GM21786 (cell line): ENCODE data around the gene RAPGEF4.
"Not testable (repeated sequence)": the region's sequence is repeated elsewhere in the genome, so short reads cannot be mapped to it uniquely, and the experiment has no call there.

Experiments
- ATAC-seq: cut with Tn5 transposase; IDR thresholded peaks from one replicate; pipeline ENCODE4 v1.9.1; 2021; ENCODE audit not compliant: unreplicated experiment

Gene RAPGEF4

DNA sequence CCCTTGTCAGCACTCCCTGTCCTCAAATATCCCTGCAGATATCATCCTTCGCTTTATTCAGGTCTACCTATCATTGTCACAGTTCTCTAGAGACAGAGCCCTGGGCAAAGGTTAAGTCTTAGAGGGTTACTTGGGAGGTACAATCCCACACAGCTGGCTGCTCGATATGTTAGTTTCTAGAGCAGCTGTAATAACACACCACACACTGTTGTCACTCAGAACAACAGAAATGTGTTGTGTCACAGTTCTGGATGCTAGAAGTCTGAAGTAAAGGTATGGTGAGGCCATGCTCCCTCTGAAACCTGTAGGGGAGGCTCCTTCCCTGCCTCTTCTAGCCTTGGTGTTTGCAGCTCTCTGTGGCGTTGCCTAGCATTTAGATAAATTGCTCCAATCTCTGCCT lies 9.9 kb upstream of the RAPGEF4 start:
- ATAC-seq, result no peak

DNA sequence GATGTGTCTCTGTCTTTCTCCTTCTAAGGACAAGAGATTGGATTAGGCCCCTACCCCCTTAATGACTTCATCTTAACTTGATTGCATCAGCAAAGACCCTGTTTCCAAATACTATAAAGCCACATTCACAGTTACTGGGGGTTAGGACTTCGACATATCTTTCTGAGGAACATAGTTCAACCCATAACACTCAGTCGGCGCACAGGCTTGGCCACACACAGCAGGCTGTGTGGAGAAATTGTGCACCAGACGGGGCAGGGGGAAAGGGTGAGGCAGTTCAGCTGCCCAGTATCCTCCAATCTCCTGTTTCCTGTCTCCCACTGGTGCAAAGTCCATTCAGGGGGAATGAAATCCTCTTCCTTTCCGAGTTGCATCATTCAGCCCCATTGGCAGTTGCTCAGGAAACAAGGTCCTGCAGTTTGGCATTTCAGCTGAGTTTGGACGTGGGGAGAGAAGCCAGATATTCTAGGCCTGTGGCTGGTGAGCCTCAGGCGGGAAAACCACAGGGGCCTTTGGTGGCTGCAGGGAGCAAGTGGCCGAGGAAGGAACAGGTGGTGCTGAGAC lies 9.4 kb upstream of the RAPGEF4 start:
- ATAC-seq, result no peak

DNA sequence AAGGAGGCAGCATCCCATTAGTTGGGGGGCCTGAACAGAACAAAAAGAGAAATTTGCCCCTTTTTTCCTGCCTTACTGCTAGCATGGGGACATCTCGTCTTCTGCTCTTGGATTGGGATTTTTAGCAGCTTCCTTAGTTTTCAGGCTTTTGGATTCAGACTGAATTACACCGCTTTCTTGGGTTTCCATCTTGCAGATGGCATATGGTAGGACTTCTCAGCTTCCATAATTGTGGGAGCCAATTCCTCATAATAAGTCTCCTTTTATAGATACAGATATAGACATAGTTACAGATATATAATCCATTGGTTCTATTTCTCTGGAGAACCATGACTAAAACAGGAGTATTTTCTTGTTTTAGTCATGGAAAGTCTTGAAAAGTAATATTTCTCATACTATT lies 5.2 kb upstream of the RAPGEF4 start:
- no peak for ATAC-seq

DNA sequence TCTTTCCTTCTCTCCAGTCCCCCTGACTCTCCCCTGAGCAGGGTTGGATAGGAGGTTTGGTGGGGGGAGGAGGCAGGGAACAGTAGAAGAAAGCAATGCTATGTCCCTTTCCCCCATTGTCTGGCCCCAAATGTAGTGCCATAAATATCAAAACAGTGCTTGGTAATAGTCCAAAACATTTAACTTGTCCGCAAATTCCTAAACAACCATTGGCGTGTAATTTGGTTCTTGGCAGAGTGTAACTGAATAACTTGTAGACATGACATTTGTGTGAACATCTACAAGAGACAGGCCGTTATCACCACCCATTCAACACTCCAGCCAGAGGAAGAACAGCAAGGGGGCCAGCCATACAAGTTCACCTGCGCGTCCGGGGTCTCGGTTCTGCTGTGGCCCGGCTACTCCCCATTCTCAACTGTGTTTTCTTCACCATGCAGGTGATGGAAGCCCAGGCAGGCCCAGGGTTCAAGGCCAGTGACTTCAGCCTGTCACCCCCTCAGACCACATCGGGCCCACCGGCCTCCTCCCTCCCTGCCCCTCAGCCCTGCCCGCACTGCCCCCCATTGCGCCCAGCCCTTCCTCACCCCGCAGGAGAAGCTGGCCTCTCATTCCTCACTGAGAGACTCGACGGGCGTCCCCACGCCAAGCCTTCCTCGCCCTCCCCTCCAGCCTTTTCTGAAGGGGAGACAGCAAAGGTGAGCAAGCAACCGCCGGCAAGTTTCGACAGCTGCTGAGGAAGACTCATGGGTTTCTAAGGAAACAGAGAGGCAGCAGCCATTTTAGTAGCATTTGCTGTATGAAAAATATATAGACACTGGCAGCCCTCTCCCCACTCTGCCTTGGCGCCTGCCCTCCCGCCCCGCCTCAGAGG lies 699 bp upstream of the RAPGEF4 start:
- ATAC-seq, result no peak

DNA sequence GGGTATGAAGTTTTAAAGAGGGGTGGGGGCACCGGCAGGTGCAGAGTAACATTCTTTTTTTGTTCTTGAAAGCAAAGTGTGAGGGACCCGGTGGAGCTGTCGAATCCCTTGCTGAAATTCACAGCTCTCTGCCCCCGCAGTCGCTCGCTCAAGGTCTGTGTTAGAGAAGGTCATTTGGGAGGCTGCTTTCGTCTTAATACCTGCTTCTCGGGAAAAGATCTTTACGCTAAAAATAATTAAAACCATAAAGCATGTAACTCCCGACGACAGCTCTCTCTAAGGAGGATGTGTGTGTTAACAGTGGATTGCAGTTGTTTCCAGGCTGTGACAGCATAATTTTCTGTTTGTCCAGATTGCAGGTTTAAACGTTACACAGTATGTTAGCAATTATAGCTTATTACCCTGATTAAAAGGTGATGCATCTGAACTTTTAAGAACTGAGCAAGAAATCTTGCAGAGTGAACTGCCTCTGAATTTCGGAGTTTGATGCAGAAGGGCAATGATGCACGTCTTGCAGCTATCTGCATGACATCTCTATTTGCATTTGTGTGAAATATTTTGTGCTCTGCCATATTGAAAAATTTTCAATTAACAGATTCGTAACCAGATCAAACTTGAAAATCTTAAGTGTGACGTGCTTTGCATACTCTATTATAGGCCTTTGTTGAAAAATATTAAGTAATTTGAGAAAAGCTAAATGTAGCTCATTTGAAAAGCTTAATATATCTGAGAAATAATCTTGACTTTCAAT lies 954 bp downstream of the RAPGEF4 start:
- no peak for ATAC-seq

- ATAC-seq, result no peak
Measured at GRCh38 chr2:172739661-172740266, 4.1 kb downstream of the RAPGEF4 start.

- no peak for ATAC-seq
Measured at GRCh38 chr2:172740856-172741255, 5.2 kb downstream of the RAPGEF4 start.

- ATAC-seq, result no peak
Measured at GRCh38 chr2:172742931-172743540, 7.4 kb downstream of the RAPGEF4 start.

GRCh38 chr2:172743898-172744297 lies 8.3 kb downstream of the RAPGEF4 start:
- no peak for ATAC-seq

GRCh38 chr2:172745636-172746035 lies 10.0 kb downstream of the RAPGEF4 start:
- ATAC-seq, result no peak

DNA sequence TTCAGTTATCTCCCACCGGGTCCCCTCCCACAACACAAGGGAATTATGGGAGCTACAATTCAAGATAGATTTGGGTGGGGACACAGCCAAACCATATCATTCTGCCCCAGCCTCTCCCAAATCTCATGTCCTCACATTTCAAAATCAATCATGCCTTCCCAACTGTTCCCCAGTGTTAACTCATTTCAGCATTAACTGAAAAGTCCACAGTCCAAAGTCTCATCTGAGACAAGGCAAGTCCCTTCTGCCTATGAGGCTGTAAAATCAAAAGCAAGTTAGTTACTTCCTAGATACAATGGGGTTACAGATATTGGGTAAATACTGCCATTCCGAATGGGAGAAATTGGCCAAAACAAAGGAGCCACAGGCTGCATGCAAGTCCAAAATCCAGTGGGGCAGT lies 12.9 kb downstream of the RAPGEF4 start:
- ATAC-seq, result not testable (repeated sequence)

DNA sequence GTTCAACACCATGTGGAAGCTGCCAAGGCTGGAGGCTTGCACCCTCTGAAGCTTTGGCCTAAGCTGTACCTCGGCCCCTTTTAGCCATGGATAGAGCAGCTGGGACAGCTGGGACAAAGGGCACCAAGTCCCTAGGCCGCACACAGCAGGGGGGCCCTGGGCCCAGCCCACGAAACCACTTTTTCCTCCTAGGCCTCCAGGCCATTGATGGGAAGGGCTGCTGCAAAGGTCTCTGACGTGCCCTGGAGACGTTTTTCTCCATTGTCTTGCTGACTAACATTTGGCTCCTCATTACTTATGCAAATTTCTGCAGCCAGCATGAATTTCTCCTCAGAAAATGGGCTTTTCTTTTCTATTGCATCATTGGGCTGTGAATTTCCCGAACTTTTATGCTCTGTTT lies 13.7 kb downstream of the RAPGEF4 start:
- ATAC-seq, result no peak

GRCh38 chr2:172751564-172751963 lies 15.9 kb downstream of the RAPGEF4 start:
- ATAC-seq, result no peak

DNA sequence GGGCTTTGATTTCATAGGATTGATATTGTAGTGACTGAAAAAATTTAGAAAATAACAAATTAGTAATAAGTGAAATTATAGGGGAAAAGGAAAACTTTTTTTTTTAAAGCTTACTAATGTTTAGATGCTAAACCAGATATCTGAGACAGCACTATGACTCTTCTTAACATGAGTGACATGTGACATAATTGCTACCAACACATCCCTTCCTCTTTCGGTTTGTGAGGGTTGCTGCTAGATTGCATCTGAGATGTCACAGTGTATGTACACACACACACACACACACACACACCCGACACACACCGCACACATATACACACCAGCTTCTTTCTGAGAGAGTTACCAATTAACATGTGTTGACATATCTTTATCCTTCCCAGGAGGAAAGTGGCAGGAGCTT lies 18.0 kb downstream of the RAPGEF4 start:
- no peak for ATAC-seq

DNA sequence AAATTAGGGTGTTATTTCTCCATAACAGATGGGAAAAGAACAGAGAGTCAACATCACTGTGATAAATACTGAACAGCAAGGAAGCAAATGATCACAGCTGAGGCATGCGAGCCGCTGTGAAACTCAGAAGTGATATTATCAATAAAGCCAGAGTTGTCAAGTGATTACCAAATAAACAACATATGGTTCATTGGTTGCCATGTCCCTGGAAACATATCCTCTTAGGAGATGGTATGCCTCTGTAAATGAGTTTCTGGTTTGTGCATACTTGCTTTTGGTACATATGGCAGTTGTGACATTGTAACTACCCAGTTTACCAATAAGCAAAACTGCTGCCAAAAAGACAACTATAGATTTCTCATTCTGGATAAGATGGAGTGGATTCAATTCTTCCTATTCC lies 23.8 kb downstream of the RAPGEF4 start:
- no peak for ATAC-seq

GRCh38 chr2:172761306-172761705 lies 25.7 kb downstream of the RAPGEF4 start:
- no peak for ATAC-seq

DNA sequence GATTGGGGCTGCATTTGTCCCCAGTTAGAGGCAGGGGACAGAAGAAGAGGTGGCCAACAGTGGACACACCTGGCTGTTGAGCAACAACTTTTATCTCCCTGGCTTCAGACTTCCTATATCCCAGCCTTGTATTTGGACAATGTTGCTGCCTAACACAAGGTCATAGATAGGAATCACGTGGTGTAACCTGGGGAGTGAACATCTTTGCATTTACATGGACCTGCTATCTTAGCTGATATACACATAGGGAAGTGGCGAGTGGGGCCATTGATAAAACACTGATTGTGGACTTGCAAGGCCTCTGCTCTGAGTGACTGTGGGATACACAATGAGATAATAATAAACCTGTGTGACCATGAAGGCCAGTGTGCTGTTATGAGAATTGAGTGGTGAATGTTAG lies 26.9 kb downstream of the RAPGEF4 start:
- no peak for ATAC-seq

- ATAC-seq, result no peak
Measured at GRCh38 chr2:172763079-172763478, 27.4 kb downstream of the RAPGEF4 start.

- no peak for ATAC-seq
Measured at GRCh38 chr2:172765662-172766061, 30.0 kb downstream of the RAPGEF4 start.

DNA sequence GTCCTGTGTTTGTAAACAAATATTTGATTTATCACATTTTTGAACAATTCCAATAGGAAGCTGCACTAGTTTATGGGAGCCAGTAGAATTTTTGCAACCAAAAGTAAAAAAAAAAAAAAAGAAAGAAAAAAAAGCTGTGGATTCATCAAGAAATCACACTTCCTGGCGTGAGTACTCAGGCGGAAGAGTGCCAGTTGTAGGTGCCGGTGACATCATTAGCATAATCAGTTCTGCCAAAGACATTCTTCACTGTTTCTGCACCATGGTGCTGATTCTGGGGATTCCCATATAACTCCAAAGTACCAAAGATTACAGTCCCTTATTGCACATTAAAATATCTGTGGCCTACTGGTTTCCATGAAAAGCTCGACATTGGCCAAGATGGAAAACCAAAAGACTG lies 32.8 kb downstream of the RAPGEF4 start:
- no peak for ATAC-seq

DNA sequence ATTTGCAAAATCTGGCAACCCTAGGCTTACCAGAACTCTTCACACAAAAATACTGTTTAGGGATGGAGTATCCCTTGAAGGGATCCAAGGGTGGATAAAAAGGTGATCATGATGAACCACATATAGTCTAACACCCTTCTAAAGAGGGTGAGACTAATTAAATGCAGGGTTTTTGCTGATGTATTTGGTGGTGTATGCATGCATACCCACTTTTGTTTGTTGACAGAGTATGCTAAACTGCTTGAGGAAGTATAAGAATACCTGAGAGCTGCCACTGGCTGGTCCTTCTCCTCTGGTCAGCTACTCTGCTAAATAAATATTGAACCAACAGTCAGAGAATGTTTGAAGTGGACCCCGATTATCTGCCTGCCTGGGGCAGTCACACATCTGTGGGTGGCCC lies 34.2 kb downstream of the RAPGEF4 start:
- ATAC-seq, result no peak
